GM15510 (cell line): Measurements from ENCODE around the gene PRSS56.

ENCODE experiments used
- POLR2A ChIP-seq: IDR thresholded peaks from 3 replicates; pipeline ENCODE4 v1.6.1; 2011; ENCODE audit warnings: borderline replicate concordance; ENCODE audit not compliant: insufficient read length; ENCODE audit errors: extremely low read depth

PRSS56 gene

GRCh38 chr2:232527905-232528470 is 7.8 kb downstream of the PRSS56 start:
- TF ChIP-seq POLR2A, result no peak

GRCh38 chr2:232528746-232529460 is 8.7 kb downstream of the PRSS56 start:
- TF ChIP-seq POLR2A, result no peak

DNA sequence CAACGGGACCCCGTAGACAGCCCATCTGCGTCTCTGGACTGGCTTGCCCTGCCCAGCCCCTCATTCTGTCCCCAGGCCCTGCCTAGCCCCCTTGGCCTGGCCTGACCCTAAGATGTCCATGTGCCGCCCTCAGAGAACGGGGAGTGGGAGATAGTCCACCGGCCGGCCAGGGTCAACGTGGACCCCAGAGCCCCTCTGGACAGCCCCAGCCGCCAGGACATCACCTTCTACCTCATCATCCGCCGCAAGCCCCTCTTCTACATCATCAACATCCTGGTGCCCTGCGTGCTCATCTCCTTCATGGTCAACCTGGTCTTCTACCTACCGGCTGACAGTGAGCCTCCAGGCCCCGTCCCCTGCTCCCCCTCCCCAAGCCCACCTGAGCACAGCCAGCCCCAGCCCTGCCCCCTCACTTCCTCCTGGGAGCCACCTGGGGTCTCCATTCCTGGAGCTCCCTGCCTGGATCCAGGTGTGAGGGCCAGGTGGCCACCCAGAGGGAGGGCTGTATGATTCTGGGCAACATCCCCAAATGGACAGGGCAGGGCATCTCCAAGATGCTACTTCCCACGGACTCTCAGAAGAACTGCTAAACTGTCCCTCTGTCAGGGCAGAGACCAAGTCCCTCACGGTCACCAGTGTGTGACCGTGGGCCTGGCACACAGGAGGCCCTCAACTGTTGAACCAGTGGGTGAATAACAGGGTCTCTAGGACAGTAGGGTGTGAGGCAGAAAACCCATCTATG is 9.8 kb downstream of the PRSS56 start:
- TF ChIP-seq POLR2A, result no peak

DNA sequence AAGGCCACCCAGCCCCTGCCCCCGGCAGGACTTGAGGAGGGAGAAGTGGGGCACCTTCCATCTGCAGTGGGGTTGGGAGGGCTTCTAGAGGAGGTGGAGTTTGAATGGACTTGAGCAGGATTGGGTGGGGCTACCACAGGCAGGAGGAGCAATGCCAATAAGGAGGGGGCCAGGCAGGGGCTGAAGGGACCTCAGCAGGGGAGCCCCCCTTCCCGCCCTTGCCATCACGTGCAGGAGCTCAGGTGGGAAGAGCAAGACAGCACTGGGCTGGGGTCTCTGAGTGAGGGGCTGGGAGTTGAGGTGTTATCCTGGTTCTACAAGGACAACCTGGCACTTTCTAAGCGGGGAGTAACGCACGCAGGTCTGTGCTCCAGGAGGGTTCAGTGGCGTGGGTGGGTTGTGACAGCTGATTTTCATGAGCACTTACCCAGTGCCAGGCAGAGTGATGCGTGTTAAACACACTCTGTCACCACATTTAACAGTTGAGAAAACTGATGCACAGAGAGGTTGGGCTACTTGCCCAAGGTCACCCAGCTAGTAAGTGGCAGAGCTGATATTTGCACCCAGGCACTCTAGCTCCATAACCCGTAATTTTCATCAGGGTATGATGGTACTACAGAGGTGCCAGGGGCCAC is 10.6 kb downstream of the PRSS56 start:
- no peak for TF ChIP-seq POLR2A

GRCh38 chr2:232532419-232532818 is 12.2 kb downstream of the PRSS56 start:
- TF ChIP-seq POLR2A, result no peak

GRCh38 chr2:232533944-232534710 is 13.9 kb downstream of the PRSS56 start:
- no peak for TF ChIP-seq POLR2A

DNA sequence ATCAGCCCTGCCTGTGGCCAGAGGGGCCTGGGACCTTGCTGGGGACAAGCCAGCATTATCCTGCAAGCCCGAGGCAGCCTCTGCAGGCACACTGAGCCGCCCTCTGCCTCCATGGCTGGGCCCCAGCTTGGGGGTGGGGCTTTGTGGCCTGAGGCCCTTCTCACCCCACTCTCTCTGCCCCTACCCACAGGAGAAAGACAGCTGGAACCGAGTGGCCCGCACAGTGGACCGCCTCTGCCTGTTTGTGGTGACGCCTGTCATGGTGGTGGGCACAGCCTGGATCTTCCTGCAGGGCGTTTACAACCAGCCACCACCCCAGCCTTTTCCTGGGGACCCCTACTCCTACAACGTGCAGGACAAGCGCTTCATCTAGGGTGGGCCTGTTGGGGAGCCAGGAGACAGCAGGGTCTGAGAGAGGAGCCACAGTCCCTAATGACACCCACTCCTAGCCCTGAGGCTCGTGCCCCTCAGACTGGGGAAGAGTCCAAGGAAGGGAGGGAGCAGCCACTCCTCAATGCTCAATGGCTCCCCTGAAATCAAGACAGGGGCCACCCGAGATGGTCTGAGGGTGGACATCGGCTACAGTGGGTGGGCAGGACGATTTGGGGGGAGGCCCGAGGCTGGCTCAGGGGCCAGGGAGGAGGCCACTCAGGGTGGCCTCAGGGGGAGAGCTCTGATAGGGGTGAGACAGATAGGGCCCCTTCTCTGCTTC is 14.9 kb downstream of the PRSS56 start:
- TF ChIP-seq POLR2A, result no peak

DNA sequence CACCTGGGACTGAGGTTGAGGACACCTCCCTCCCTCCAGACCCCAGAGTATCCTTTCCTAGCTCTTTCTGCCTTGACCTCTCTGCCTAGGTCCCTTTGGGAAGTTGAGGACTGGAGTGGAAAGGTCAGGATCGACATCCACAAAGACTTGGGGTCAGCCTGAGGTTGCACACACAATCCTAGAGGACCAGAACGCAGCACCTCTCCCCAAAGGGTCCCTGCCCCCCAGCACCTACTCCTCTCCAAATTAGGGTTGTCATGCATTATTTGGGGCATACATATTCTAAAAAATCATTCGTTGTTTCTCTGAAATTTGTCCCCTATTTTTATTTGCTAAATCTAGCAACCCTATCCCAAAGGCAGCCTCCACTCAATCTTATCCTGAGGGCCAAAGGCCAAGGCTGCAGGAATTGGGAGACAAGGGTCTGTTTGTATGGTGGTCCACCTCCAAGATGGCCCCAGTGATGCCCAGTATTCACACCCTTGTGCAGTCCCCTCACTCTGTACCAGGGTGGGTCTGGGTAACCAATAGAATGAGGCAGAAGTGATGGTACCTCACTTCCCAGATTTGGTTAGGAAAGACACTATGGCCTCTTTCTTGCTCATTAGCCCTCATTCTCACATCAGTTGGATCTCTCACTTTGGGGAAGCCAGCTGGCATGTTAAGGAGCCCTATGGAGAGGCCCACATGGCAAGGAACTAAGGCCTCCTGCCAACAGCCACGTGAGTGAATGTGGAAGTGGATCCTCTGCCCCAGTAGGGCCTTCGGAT is 15.8 kb downstream of the PRSS56 start:
- no peak for TF ChIP-seq POLR2A

DNA sequence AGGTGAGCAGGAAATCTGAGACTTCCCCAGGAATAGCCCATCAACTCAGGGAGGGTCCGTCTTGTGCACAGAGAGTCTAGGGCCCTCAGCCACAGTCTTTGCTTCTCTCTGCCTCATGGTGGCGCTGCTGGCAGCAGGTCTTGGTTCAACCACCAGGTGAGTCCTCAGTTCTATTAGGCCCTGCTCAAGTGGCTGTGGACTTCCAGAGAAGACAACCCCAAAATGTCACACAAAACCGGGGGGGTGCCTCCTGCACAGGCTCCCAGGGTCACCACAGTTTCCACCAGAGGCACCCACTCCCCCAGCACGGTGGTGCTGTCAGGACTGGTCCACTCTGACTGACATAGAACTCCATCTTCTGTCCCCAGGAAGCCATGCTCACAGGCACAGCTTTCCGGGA is 16.9 kb downstream of the PRSS56 start:
- TF ChIP-seq POLR2A, result no peak

DNA sequence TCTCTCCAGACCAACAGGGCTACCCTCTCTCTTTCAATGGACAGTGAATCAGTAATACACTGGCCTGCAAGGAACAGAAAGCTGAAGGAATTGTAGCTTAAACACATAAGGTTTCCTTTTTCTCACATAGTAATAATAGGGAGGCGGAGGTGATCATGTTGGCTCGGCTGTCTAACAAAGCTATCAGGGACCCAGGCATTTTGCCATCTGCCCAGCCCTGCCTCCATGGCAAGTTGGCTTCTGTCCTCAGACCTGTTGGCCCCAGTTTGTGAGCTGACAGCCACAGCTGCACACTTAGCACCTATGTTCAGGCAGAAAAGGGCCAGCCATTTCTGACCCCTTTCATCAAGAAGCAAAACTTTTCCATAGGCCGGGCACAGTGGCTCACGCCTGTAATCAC is 17.3 kb downstream of the PRSS56 start:
- TF ChIP-seq POLR2A, result no peak

DNA sequence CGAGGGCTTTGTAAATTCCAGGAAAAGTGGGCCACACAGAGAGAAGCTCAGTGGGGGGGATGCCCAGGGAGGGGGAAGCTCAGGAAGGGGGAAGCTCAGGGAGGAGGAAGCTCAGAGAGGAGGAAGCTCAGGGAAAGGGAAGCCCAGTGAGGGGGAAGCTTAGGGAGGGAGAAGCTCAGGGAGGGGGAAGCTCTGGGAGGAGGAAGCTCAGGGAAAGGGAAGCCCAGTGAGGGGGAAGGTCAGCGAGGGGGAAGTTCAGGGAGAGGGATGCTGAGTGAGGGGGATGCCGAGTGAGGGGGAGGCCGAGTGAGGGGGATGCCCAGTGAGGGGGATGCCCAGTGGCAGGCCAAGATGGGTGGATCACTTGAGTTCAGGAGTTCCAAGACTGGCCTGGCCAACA is 18.5 kb downstream of the PRSS56 start:
- TF ChIP-seq POLR2A, result no peak

GRCh38 chr2:232539298-232540231 is 19.4 kb downstream of the PRSS56 start, which contains the start of gene CHRNG:
TSS of gene CHRNG (plus strand) at chr2:232539692. CDS start at chr2:232539748, 56 bp downstream.
- TF ChIP-seq POLR2A, result no peak

GRCh38 chr2:232540441-232541041 is 20.4 kb downstream of the PRSS56 start:
- TF ChIP-seq POLR2A, result no peak
